SK-N-SH (cell line): ENCODE results near the gene ACSL3. TPM values are rescaled to one million over a fixed set of nuclear protein-coding genes. Genes with fewer than 3 reads are reported as not detected.

Source experiments
- CTCF ChIA-PET: fragments of 300-600, 350-600 bp; formaldehyde crosslinking; extraction: SDS; loops from one replicate; lab custom pipeline; 2021; lab: Yijun Ruan, JAX
- POLR2A ChIA-PET: fragments of 350-600 bp; sonication (Branson Sonifier 250); formaldehyde crosslinking; extraction: SDS; loops from one replicate; lab custom pipeline; 2020; ENCODE audit warnings: antibody characterized with exemption, inconsistent platforms; lab: Yijun Ruan, JAX
- DNase-seq: peaks from one replicate; pipeline ENCODE4 v3.0.0; 2012
- H2AFZ ChIP-seq: fragments of 200-600 bp; sonication (generic); 2 replicates; pipeline ENCODE4 v1.8.1; 2016; ENCODE audit warnings: antibody characterized with exemption, mild to moderate bottlenecking, low read depth
- H3F3A ChIP-seq: fragments of 200-600 bp; sonication (generic); replicated peaks from 2 replicates; pipeline ENCODE3; 2016; ENCODE audit warnings: antibody characterized with exemption, mild to moderate bottlenecking; ENCODE audit not compliant: insufficient read depth
- H3K27ac ChIP-seq, 2 experiments: fragments of 200-500 bp in 1 of 2; fragments of 200-600 bp in 1 of 2; sonication (Bioruptor generic) in 1 of 2; sonication (generic), shearing (Covaris generic) in 1 of 2; 2 replicates each; pipeline versions ENCODE4 v1.5.1 to v1.6.1; 2014 to 2016; ENCODE audit warnings: low read depth in 2 of 2, inconsistent platforms in 1 of 2, low read length in 1 of 2, mild to moderate bottlenecking in 1 of 2, mixed read lengths in 1 of 2
- H3K27me3 ChIP-seq: fragments of 200-600 bp; sonication (generic), shearing (Covaris generic); 2 replicates; pipeline ENCODE4 v1.6.1; 2016; ENCODE audit warnings: mixed run types; ENCODE audit not compliant: insufficient read depth
- H3K36me3 ChIP-seq, 2 experiments: fragments of 200-500 bp in 1 of 2; fragments of 200-600 bp in 1 of 2; sonication (Bioruptor generic) in 1 of 2; sonication (generic) in 1 of 2; replicated peaks in 1 of 2; 2 replicates each; pipeline versions ENCODE3 to v1.5.1; 2014 to 2016; ENCODE audit warnings: low read length in 1 of 2, mild to moderate bottlenecking in 1 of 2; ENCODE audit not compliant: insufficient read depth in 2 of 2, control insufficient read depth in 1 of 2
- H3K4me1 ChIP-seq, 2 experiments: fragments of 200-500 bp in 1 of 2; fragments of 200-600 bp in 1 of 2; sonication (Bioruptor generic) in 1 of 2; sonication (generic), shearing (Covaris generic) in 1 of 2; 2 replicates each; pipeline versions ENCODE4 v1.5.1 to v1.6.1; 2014 to 2016; ENCODE audit warnings: low read depth in 1 of 2, low read length in 1 of 2, mixed run types in 1 of 2; ENCODE audit not compliant: insufficient read depth in 2 of 2, control insufficient read depth in 1 of 2
- H3K4me2 ChIP-seq: fragments of 200-600 bp; sonication (generic), shearing (Covaris generic); 2 replicates; pipeline ENCODE4 v1.6.1; 2017; ENCODE audit warnings: mixed run types
- H3K4me3 ChIP-seq, 2 experiments: fragments of 200-500 bp in 1 of 2; fragments of 200-600 bp in 1 of 2; sonication (Bioruptor generic) in 1 of 2; sonication (generic), shearing (Covaris generic) in 1 of 2; 2 replicates each; pipeline versions ENCODE4 v1.5.1 to v1.8.1; 2014 to 2016; ENCODE audit warnings: low read depth in 2 of 2, inconsistent platforms in 1 of 2, low read length in 1 of 2, mild to moderate bottlenecking in 1 of 2, mixed read lengths in 1 of 2, moderate library complexity in 1 of 2
- H3K79me2 ChIP-seq: fragments of 200-600 bp; sonication (generic); 2 replicates; pipeline ENCODE4 v1.8.1; 2017; ENCODE audit warnings: mild to moderate bottlenecking; ENCODE audit not compliant: insufficient read depth
- H3K9ac ChIP-seq: fragments of 200-600 bp; sonication (generic); 2 replicates; pipeline ENCODE4 v1.6.1; 2017; ENCODE audit warnings: mixed run types
- H3K9me2 ChIP-seq: fragments of 200-600 bp; sonication (generic); 2 replicates; pipeline ENCODE4 v1.6.1; 2017; ENCODE audit warnings: mixed run types
- H3K9me3 ChIP-seq: fragments of 200-600 bp; sonication (generic); 2 replicates; pipeline ENCODE4 v1.6.1; 2017; ENCODE audit warnings: mixed run types, mild to moderate bottlenecking, moderate library complexity
- H4K20me1 ChIP-seq: fragments of 200-600 bp; sonication (generic); 2 replicates; pipeline ENCODE4 v1.6.1; 2017; ENCODE audit warnings: mild to moderate bottlenecking, mixed run types; ENCODE audit not compliant: insufficient read depth
- EP300 ChIP-seq, 2 experiments: IDR thresholded peaks; 2 replicates each; pipeline versions ENCODE4 v1.4.0 to v1.6.1; 2012; ENCODE audit warnings: borderline replicate concordance in 1 of 2, low read depth in 1 of 2, low read length in 1 of 2
- EZH2phosphoT487 ChIP-seq: fragments of 200-600 bp; sonication (generic); IDR thresholded peaks from 2 replicates; pipeline ENCODE4 v1.6.1; 2017; ENCODE audit warnings: low read depth, mixed run types, mild to moderate bottlenecking, antibody characterized with exemption, moderate library complexity, borderline replicate concordance
- FOSL2 ChIP-seq: IDR thresholded peaks from 2 replicates; pipeline ENCODE4 v1.4.0; 2012; ENCODE audit warnings: low read depth, mild to moderate bottlenecking, moderate library complexity, borderline replicate concordance
- FOXM1 ChIP-seq: IDR thresholded peaks from 2 replicates; pipeline ENCODE4 v1.4.0; 2012; ENCODE audit warnings: low read depth, mild to moderate bottlenecking
- GABPA ChIP-seq: IDR thresholded peaks from 2 replicates; pipeline ENCODE4 v1.4.0; 2012; ENCODE audit warnings: low read depth, mild to moderate bottlenecking
- GATA2 ChIP-seq: sonication (generic); formaldehyde crosslinking; IDR thresholded peaks from 2 replicates; pipeline ENCODE4 v1.5.0; 2020; ENCODE audit warnings: mild to moderate bottlenecking, missing genetic modification reagents
- IRF3 ChIP-seq: fragments of 150-350 bp; IDR thresholded peaks from 2 replicates; pipeline ENCODE4 v1.6.1; 2016; ENCODE audit warnings: mild to moderate bottlenecking, low read depth, low read length
- JUND ChIP-seq: IDR thresholded peaks from 2 replicates; pipeline ENCODE4 v1.4.0; 2012
- MEF2A ChIP-seq: IDR thresholded peaks from 2 replicates; pipeline ENCODE4 v1.4.0; 2012; ENCODE audit warnings: low read depth, borderline replicate concordance
- POLR2AphosphoS5 ChIP-seq: IDR thresholded peaks from 2 replicates; pipeline ENCODE4 v1.6.1; 2012; ENCODE audit warnings: low read depth, low read length
- RAD21 ChIP-seq: IDR thresholded peaks from 2 replicates; pipeline ENCODE4 v1.6.1; 2012; ENCODE audit warnings: mild to moderate bottlenecking, low read length
- RCOR1 ChIP-seq: fragments of 150-350 bp; IDR thresholded peaks from 2 replicates; pipeline ENCODE4 v1.6.1; 2017; ENCODE audit warnings: antibody characterized with exemption, low read length
- REST ChIP-seq: IDR thresholded peaks from 2 replicates; pipeline ENCODE4 v1.6.1; 2012; ENCODE audit warnings: mild to moderate bottlenecking, low read depth, low read length, moderate library complexity
- RFX5 ChIP-seq: IDR thresholded peaks from 2 replicates; pipeline ENCODE4 v1.6.1; 2012; ENCODE audit warnings: mild to moderate bottlenecking, improper control_type of control experiment, low read length
- RXRA ChIP-seq: IDR thresholded peaks from 2 replicates; pipeline ENCODE4 v1.4.0; 2012; ENCODE audit warnings: low read depth, mild to moderate bottlenecking, borderline replicate concordance
- SMC3 ChIP-seq: IDR thresholded peaks from 2 replicates; pipeline ENCODE4 v1.6.1; 2012; ENCODE audit warnings: low read depth, low read length, improper control_type of control experiment
- TCF12 ChIP-seq: IDR thresholded peaks from 2 replicates; pipeline ENCODE4 v1.4.0; 2012
- USF2 ChIP-seq: fragments of 150-350 bp; IDR thresholded peaks from 2 replicates; pipeline ENCODE4 v1.6.1; 2017; ENCODE audit warnings: antibody characterized with exemption, low read length, low read depth, borderline replicate concordance
- ZBTB33 ChIP-seq: IDR thresholded peaks from 2 replicates; pipeline ENCODE4 v1.4.0; 2012; ENCODE audit warnings: low read depth, borderline replicate concordance
- WGBS: methylation state at CpG from one replicate; pipeline ENCODE4 v1.1.6; 2017; ENCODE audit warnings: low lambda C conversion rate; 5-methylcytosine and 5-hydroxymethylcytosine counted together
- polyA plus RNA-seq, 3 experiments: library from polyadenylated mRNA; depleted of rRNA; stranded (reverse); fragments of >200 nt; gene quantifications; 2 replicates each; pipeline ENCODE4 v1.2.3, GENCODE V29; 2012

ACSL3 gene
- polyA plus RNA-seq, 1 of the 3 experiments (the other 2 are of a cell fraction): 15.7 TPM

- TF ChIP-seq ZBTB33 (no peak), MEF2A (no peak), EZH2phosphoT487 (no peak), RCOR1 (no peak), RFX5 (no peak), EP300 (IDR thresholded peaks at IDR 0.05; ENCODE audit: borderline replicate concordance in 1 of 2, low read depth in 1 of 2, low read length in 1 of 2) (no peak), SMC3 (peak; percentile 76), USF2 (no peak), JUND (no peak), FOSL2 (no peak), RXRA (no peak)
These were observed 121.4 kb downstream of the ACSL3 start (continued) for GRCh38 chr2:222982010-222982908.

- CTCF ChIA-PET: interaction anchor here (0.8 to 4.6 kb wide), 9 partner anchors 10 to 815 kb away, joined by 3 to 39 read pairs (median 19); partner anchors contain the start of gene SCG2
- DNase-seq: no peak
- H3K27me3 ChIP-seq: no peaks in the 10 kb centered on the region
- H3K4me1 ChIP-seq: peaks cover 7 to 8% of the 10 kb centered on the region in 2 experiments; a peak in 2 of 4 replicates
- H2AFZ ChIP-seq: no peak overlapping the region
- H3K9ac ChIP-seq: no peak overlapping the region
- no peak overlapping the region for H3K27ac ChIP-seq
- POLR2A ChIA-PET: interaction anchor here (1.5 kb wide), 1 partner anchor 11 kb away, joined by 9 read pairs; no protein-coding TSS in a partner anchor
- no peaks in the 10 kb centered on the region for H3K9me3 ChIP-seq
- no peaks in the 10 kb centered on the region for H3K9me2 ChIP-seq
- H3K36me3 ChIP-seq: no peaks in the 10 kb centered on the region
- no peak overlapping the region for H3K4me3 ChIP-seq
- no peak overlapping the region for H3K4me2 ChIP-seq
- TF ChIP-seq EZH2phosphoT487: no peak
- TF ChIP-seq FOSL2: no peak
- no peak for TF ChIP-seq POLR2AphosphoS5
- TF ChIP-seq FOXM1: no peak
- TF ChIP-seq GATA2 (CRISPR knock-in tag): no peak
- TF ChIP-seq REST: no peak
- no peak for TF ChIP-seq TCF12
- no peak for TF ChIP-seq RAD21
- TF ChIP-seq SMC3: no peak
- TF ChIP-seq IRF3: no peak
- no peak for TF ChIP-seq GABPA
- no peak for TF ChIP-seq RFX5
- no peaks in the 10 kb centered on the region for H3K79me2 ChIP-seq
- WGBS: 89% methylated on average over 3 of the region's 3 CpGs
- no peaks in the 10 kb centered on the region for H3F3A ChIP-seq
- H4K20me1 ChIP-seq: no peaks in the 10 kb centered on the region
These were observed 122.1 kb downstream of the ACSL3 start for GRCh38 chr2:222982909-222983265.
